ENCODE measurements around the gene CRX. TPM values are rescaled to one million over a fixed set of nuclear protein-coding genes. Genes with fewer than 3 reads are reported as not detected.

Gene CRX
- total RNA-seq, 1 donor from 2014 or later = not detected

DNA sequence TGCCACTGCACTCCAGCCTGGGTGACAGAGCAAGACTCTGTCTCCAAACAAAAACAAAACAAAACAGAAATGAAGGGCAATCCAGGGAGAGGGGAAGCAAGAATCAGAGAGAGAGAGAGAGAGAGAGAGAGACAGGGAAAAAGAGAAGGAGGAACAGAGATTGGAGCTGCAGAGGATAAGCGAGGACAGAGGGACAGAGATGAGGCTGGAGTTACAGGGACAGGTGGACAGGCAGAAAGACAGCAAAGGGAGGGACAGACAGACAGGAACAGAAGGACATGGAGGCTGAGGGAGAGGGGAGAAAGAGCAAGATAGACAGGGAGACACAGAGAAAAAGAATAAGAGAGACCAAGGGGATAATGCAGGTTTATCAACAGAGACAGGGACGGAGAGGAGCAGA is 1.3 kb upstream of the CRX start:
- Mint-ChIP-seq H3K27me3 (peaks cover 40% of the 10 kb centered on the region), H3K27ac (no peak overlapping the region), H3K4me3 (ENCODE audit: low read depth) (no peak overlapping the region), H3K36me3 (ENCODE audit: insufficient read depth) (no peaks in the 10 kb centered on the region), H3K9me3 (ENCODE audit: low read depth) (no peaks in the 10 kb centered on the region), H3K4me1 (ENCODE audit: low read depth) (peaks cover 11% of the 10 kb centered on the region)
- DNase-seq (ENCODE audit: low spot score, unreplicated experiment) = no peak
- TF ChIP-seq, protein P1, sequence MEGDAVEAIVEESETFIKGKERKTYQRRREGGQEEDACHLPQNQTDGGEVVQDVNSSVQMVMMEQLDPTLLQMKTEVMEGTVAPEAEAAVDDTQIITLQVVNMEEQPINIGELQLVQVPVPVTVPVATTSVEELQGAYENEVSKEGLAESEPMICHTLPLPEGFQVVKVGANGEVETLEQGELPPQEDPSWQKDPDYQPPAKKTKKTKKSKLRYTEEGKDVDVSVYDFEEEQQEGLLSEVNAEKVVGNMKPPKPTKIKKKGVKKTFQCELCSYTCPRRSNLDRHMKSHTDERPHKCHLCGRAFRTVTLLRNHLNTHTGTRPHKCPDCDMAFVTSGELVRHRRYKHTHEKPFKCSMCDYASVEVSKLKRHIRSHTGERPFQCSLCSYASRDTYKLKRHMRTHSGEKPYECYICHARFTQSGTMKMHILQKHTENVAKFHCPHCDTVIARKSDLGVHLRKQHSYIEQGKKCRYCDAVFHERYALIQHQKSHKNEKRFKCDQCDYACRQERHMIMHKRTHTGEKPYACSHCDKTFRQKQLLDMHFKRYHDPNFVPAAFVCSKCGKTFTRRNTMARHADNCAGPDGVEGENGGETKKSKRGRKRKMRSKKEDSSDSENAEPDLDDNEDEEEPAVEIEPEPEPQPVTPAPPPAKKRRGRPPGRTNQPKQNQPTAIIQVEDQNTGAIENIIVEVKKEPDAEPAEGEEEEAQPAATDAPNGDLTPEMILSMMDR (IDR thresholded peaks at IDR 0.05; ENCODE audit: unreplicated experiment) = no peak

DNA sequence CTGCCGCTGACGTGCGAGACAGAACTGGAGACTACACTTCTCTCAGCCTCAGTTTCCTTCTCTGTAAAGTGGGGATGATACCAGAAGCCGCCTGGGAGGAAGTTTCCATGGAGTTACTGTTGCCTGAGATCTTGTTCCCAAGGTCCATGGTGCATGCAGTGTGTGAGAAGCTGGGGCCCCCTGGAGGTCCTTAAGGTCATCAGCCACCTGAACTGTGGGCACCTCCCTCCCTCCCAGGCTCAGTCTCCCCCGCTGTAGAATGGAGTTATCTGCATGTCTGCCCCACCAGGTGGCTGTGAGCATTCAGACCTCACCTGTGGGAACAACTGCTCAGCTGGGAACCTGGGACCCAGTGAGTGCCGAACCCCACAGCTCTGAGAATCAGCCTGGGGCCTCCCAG is 2.7 kb downstream of the CRX start:
- TF ChIP-seq, protein P1 (IDR thresholded peaks at IDR 0.05; ENCODE audit: unreplicated experiment) = no peak
- H3K9me3 Mint-ChIP-seq (ENCODE audit: low read depth) = no peaks in the 10 kb centered on the region
- H3K27ac Mint-ChIP-seq = no peak overlapping the region
- H3K27me3 Mint-ChIP-seq = peaks cover 33% of the 10 kb centered on the region
- DNase-seq (ENCODE audit: low spot score, unreplicated experiment) = no peak
- no peaks in the 10 kb centered on the region for H3K36me3 Mint-ChIP-seq (ENCODE audit: insufficient read depth)
- peaks cover 12% of the 10 kb centered on the region for H3K4me1 Mint-ChIP-seq (ENCODE audit: low read depth)
- H3K4me3 Mint-ChIP-seq (ENCODE audit: low read depth) = no peak overlapping the region

DNA sequence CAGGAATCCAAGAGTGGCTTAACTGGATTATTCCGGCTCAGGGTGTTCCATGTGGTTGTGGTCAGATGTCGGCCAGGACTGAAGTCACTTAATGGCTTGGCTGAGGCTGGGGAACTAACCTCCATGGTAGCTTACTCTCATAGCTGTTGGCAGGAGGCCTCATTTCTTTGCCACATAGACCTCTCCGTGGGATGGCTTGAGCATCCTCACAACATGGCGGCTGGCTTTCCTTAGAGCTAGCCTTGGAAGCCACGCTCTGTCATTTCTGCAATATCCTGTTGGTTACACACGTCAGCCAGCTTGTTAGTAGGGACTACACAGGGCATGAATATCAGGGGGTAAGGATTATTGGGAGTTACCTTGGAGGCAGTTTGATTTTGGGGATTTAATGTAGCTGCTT is 5.1 kb downstream of the CRX start:
- DNase-seq (ENCODE audit: low spot score, unreplicated experiment) = no peak
- Mint-ChIP-seq H3K9me3 (ENCODE audit: low read depth) (no peaks in the 10 kb centered on the region), H3K27ac (no peak overlapping the region), H3K27me3 (peaks cover 14% of the 10 kb centered on the region), H3K36me3 (ENCODE audit: insufficient read depth) (no peaks in the 10 kb centered on the region), H3K4me3 (ENCODE audit: low read depth) (no peak overlapping the region), H3K4me1 (ENCODE audit: low read depth) (peaks cover 6% of the 10 kb centered on the region)
- TF ChIP-seq, protein P1 (IDR thresholded peaks at IDR 0.05; ENCODE audit: unreplicated experiment) = no peak

DNA sequence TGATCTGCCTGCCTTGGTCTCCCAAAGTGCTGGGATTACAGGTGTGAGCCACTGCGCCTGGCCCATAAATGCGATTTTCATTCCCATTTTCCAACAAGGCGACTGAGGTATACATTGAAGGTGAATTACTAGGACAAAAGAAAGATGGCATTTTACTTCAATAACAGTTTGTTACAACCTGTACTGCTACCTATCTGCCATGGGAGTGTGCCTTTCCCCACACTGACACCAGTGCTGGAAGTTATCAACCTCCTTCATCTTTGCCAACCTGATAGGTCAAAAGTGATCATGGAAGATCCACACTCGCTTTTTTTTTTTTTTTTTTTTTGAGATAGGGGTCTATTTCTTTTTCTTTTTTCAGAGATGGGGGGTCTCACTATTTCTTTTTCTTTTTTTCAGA is 11.0 kb downstream of the CRX start:
- Mint-ChIP-seq H3K27ac (no peak overlapping the region), H3K4me1 (ENCODE audit: low read depth) (peaks cover 3% of the 10 kb centered on the region), H3K4me3 (ENCODE audit: low read depth) (no peak overlapping the region), H3K9me3 (ENCODE audit: low read depth) (no peaks in the 10 kb centered on the region), H3K27me3 (no peaks in the 10 kb centered on the region), H3K36me3 (ENCODE audit: insufficient read depth) (no peaks in the 10 kb centered on the region)
- DNase-seq (ENCODE audit: low spot score, unreplicated experiment) = no peak
- TF ChIP-seq, protein P1 (IDR thresholded peaks at IDR 0.05; ENCODE audit: unreplicated experiment) = no peak

DNA sequence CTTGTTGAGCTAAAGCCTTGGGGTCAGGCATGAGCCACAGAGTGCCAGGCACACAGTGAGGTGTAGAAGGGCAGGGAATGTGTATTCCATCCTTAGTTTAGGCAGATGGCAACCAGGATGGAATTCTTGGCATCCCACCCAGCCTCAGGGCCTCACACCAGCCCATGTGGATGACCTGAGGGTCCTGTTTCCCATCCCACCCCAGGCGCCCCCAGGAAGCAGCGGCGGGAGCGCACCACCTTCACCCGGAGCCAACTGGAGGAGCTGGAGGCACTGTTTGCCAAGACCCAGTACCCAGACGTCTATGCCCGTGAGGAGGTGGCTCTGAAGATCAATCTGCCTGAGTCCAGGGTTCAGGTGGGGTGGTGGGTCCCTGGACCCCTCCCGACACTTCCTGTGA is 14.3 kb downstream of the CRX start:
- TF ChIP-seq, protein P1 (IDR thresholded peaks at IDR 0.05; ENCODE audit: unreplicated experiment) = no peak
- Mint-ChIP-seq H3K27me3 (peaks cover 3% of the 10 kb centered on the region), H3K4me3 (ENCODE audit: low read depth) (no peak overlapping the region), H3K36me3 (ENCODE audit: insufficient read depth) (no peaks in the 10 kb centered on the region), H3K9me3 (ENCODE audit: low read depth) (no peaks in the 10 kb centered on the region), H3K4me1 (ENCODE audit: low read depth) (peaks cover 6% of the 10 kb centered on the region), H3K27ac (no peak overlapping the region)
- DNase-seq (ENCODE audit: low spot score, unreplicated experiment) = no peak

Measured in progenitor cell of endocrine pancreas (in vitro differentiated cells).